A204.1 (cell line): ENCODE data around the gene PSMC3IP.
"Not testable (repeated sequence)": the region's sequence is repeated elsewhere in the genome, so short reads cannot be mapped to it uniquely, and the experiment has no call there.

Source experiments
- FAIRE-seq: peaks from 2 replicates; lab custom pipeline; 2012; peaks lifted over from hg19 to GRCh38; lab: Jason Lieb, UNC

The PSMC3IP gene

DNA sequence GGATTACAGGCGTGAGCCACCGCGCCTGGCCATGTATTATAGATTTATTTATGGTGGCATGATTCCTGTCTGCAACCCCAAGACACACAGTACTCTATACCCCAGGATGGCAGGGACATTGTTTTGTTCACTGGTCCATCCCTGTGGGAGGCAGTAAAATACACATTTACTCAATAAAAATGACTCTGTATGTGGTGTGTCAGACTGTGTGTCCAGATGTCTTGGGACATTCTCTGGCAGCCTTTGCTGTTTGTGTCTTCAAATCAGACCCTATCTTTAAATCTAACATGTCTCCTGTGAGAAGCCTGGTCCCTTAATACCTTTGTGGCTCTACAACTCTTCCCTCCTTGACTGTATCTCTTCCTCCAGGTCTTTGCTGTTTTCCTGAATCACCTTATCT is 17.3 kb downstream of the PSMC3IP start:
- FAIRE-seq: no peak

DNA sequence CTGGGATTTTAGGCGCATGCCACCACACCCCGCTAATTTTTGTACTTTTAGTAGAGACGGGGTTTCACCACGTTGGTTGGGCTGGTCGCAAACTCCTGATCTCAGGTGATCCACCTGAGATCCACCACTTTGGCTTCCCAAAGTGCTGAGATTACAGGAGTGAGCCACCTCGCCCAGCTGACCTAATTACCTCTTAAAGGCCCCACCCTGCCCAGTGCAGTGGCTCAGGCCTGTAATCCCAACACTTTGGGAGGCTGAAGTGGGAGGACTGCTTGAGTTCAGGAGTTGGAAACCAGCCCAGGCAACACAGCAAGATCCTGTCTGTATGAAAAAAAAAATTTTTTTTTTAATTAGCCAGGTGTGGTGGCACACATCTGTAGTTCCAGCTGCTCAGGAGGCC is 18.5 kb downstream of the PSMC3IP start:
- FAIRE-seq: no peak

DNA sequence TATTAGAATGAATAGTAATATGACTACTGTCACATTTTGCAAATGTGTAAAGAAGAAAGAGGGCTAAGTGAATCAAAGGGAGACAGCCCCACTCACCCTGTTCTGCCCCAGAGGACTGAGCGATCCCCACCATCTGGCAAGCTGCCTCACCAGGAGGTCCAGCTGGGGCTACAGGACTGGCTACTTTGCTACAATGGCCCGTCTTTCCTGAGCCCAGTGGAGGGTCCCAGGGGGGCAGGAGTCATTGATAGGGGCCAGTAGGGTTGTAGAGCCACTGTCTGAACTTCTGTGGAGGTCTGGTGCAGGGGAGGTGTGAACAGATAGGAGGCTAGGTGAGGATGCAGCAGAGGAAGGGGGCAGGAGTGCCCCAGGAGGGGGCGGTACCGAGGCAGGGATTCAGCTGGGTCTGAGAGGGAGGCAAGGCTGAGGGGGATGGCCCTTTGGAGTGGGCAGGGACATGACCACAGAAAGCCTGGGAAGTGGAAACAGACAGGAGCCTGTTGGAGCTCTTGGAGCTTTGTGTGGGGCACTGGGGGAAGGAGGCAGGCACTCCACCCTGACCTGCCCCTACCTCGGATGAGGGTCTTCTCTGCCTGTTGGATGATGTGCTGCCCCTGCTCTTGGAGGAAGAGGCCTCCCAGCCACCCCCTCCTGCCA is 21.4 kb downstream of the PSMC3IP start:
- not testable (repeated sequence) for FAIRE-seq

DNA sequence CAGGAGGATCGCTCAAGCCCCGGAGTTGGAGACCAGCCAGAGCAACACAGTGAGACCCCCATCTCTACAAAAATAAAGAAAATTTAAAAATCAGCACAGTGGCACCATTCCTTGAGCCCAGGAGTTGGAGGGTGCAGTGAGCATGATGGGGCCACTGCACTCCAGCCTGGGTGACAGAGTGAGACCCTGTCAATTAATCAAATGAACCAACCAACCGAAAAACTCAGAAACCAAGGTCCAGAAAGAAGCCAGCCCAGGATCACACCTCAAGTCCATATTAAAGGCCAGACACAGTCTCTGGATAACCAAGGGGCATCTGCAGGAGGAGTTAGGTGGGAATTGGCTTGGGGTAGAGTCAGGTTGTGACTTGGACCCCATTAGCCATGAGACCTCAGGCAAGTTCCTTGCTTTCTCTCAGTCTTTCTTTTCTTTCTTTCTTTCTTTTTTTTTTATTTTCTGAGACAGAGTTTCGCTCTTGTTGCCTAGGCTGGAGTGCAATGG is 22.4 kb downstream of the PSMC3IP start:
- FAIRE-seq: no peak

DNA sequence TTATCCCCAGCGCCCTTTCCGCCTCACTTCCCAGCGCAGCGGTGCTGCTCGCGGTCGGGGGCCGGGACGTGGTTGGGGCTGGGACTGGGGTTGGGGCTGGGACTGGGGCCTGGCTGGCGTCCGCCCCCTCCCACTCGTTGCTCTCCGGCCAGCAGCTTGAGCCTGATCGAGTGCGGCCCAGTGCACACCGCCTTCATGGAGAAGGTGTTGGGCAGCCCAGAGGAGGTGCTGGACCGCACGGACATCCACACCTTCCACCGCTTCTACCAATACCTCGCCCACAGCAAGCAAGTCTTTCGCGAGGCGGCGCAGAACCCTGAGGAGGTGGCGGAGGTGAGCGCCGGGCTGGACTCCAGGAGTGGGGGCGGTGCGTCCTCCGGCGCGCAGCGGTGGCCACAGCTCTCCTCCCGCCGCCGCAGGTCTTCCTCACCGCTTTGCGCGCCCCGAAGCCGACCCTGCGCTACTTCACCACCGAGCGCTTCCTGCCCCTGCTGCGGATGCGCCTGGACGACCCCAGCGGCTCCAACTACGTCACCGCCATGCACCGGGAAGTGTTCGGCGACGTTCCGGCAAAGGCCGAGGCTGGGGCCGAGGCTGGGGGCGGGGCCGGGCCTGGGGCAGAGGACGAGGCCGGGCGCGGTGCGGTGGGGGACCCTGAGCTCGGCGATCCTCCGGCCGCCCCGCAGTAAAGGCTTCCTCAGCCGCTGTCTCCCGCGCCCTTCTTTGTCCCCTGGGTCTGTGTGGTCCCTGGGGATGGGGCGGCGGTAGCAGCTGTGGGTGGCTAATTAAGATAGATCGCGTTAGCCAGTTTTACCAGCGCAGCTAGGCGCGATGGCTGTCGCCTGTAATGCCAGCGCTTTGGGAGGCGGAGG is 23.0 kb downstream of the PSMC3IP start:
- FAIRE-seq: no peak

DNA sequence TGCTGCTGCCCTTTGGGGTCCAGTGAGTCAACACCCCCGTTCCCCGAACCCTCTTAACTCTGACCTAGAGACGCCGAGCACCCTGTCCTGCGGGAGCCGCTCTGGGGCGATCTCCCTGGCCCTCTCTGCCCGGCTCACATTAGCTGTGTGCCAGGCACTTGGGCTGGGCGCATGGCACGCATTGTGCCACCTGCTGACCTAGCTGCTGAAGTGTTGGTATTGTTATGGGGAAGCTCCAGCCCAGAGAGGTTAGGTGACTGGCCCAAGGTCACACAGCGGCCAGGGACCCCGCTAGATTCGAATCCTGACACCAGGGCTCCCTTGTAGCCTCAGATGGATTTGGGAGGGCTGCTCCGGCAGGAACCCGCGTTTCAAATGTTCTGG is 23.7 kb downstream of the PSMC3IP start:
- no peak for FAIRE-seq

DNA sequence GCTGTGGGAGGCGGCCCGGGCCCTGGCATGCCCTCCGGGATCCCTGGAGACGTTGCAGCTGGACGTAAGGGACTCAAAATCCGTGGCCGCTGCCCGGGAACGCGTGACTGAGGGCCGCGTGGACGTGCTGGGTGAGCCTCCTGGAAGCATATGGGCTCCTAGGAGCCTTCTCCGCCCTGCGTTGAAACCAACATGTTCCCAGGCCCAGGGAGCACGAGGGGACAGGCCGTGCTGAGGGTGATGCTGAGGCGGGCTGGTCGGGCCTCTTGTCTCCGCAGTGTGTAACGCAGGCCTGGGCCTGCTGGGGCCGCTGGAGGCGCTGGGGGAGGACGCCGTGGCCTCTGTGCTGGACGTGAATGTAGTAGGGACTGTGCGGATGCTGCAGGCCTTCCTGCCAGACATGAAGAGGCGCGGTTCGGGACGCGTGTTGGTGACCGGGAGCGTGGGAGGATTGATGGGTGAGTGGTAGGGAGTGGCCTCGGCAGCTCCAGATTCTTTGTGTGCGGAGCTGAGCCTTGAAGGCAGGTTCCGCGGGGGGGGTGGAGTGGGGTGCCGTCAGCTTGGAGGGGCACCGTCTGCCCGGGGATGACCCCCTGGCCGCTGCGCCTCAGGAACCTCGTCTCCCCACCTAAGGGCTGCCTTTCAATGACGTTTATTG is 24.2 kb downstream of the PSMC3IP start:
- FAIRE-seq: no peak

DNA sequence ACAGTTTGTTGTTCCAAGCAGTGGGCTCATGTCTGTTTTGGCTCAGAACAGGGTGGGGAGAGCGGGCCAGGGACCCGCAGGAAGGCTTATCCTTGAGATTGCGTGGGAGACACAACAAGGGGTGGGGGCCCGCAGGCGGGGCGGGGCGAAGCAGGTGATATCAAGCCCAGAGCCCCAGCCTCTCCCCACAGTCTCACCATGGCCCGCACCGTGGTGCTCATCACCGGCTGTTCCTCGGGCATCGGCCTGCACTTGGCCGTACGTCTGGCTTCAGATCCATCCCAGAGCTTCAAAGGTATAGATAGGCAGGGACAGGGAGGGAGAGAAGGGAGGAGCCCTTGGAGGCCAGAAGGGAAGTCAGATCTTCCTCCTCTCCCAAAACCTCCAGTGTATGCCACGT is 24.8 kb downstream of the PSMC3IP start, which contains the start of gene HSD17B1:
HSD17B1 (plus strand) TSS at position 188 of the 400 bp plus-strand sequence; CDS start at position 199, 11 bp downstream.
- not testable (repeated sequence) for FAIRE-seq

DNA sequence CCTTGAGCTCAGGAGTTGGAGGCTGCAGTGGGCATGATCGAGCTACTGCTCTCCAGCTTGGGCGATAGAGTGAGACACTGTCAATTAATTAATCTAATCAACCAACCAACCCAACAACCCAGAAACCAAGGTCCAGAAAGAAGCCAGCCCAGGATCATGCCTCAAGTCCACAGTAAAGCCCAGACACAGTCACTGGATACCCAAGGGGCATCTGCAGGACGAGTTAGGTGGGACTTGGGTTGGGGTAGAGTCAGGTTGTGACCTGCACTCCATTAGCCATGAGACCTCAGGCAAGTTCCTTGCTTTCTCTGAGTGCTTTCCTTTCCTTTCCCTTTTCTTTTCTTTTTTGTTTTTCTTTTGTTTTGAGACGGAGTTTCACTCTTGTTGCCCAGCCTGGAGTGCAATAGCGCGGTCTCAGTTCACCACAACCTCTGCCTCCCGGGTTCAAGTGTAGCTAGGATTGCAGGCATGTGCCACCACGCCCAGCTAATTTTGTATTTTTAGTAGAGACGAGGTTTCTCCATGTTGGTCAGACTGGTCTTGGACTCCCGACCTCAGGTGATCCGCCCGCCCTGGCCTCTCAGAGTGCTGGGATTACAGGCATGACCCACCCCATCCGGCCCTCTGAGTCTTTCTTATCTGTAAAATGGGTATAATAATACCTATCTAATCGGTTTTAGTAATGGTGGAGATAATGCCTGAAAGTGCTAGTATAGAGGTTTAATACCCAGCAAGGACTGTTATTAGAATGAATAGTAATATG is 28.4 kb downstream of the PSMC3IP start:
- FAIRE-seq: no peak

DNA sequence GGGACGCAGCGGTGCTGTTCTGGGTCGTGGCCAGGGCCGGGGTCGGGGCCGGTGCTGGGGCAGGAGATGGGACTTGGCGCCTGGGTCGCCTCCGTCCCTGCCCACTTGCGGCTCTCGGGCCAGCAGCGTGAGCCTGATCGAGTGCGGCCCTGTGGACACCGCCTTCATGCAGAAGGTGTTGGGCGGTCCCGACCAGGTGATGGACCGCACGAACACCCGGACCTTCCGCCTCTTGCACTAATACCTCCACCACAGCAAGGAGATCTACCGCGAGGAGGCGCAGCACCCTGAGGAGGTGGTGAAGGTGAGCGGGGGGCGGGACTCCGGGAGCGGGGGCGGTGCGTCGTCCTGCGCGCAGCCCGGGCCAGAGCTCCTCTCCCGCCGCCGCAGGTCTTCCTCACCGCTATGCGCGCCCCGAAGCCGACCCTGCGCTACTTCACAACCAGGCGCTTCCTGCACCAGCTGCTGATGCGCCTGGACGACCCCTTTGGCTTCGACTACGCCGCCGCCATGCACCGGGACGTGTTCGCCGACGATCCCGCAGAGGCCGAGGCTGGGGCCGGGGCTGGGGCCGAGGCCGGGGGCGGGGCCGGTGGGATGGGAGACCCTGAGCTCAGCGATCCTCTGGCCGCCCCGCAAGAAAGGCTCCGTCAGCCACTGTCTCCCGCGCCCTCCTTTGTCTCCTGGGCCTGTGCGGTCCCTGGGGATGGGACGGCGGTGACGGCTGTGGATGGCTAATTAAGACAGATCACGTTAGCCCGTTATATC is 29.3 kb downstream of the PSMC3IP start:
- no peak for FAIRE-seq

DNA sequence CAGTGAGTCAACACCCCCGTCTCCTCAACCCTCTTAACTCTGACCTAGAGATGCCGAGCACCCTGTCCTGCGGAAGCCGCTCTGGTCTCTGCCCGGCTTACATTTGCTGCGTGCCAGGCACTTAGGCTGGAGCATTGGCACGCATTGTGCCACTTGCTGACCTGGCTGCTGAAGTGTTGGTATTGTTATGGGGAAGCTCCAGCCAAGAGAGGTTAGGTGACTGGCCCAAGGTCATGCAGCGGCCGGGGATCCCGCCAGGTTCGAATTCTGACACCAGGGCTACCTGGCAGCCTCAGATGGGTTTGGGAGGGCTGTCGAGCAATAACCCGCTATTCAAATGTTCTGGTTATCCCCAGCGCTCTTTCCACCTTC is 29.8 kb downstream of the PSMC3IP start:
- no peak for FAIRE-seq

DNA sequence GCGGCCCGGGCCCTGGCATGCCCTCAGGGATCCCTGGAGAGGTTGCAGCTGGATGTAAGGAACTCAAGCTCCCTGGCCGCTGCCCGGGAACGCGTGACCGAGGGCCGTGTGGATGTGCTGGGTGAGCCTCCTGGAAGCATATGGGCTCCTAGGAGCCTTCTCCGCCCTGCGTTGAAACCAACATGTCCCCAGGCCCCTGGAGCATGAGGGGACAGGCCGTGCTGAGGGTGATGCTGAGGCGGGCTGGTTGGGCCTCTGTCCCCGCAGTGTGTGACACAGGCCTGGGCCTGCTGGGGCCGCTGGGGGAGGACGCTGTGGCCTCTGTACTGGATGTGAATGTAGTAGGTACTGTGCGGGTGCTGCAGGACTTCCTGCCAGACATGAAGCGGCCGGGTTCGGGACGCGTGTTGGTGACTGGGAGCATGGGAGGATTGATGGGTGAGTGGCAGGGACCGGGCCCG is 30.5 kb downstream of the PSMC3IP start:
- no peak for FAIRE-seq

DNA sequence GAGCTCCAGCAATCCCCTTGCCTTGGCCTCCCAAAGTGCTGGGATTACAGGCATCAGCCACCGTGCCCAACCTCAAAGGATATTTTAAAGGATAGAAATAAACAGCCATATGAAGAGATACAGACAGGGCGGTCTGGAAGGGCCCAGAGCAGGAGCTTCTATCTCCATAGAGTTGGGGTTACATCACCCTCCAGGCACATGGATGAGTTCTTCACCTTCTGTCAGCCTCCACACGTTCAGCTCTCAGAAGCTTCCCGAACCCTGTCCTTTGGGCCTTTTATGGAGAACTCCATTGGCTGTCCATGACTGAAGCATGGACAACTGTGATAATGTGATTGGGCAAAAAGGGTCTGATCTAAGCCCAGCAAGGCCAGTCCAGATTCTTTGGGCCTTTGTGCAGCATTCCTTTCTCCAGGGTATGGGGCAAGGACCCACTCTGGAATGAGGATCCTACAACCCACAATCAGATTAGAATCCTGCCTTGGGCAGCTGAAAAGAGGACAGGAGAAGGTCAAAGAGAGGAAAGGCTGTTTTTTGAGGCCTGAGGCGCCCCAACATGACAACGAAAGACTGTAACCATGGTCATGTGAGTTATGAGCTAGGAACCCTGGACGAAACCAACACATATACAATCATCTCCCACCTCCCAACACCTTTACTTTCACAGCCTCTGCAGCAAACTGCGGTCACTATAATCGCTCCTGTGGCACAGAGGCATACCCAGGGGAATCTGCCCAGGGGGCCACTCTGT is 31.6 kb downstream of the PSMC3IP start:
- not testable (repeated sequence) for FAIRE-seq

DNA sequence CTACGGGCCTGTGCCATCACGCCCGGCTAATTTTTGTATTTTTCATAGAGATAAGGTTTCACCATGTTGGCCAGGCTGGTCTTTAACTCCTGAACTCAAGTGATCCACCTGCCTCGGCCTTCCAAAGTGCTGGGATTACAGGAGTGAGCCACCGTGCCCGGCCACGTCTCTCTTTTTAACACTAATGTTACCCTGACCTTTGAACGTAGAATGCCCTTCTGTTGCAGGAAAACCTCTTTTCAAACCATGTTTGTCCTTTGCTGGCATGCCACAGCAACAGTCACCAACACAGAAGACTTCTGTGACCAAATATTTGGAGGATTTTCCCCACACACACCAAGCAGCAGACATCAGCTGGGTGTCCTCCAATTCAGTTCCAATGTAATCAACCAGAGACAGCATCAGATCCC is 32.6 kb downstream of the PSMC3IP start:
- no peak for FAIRE-seq

DNA sequence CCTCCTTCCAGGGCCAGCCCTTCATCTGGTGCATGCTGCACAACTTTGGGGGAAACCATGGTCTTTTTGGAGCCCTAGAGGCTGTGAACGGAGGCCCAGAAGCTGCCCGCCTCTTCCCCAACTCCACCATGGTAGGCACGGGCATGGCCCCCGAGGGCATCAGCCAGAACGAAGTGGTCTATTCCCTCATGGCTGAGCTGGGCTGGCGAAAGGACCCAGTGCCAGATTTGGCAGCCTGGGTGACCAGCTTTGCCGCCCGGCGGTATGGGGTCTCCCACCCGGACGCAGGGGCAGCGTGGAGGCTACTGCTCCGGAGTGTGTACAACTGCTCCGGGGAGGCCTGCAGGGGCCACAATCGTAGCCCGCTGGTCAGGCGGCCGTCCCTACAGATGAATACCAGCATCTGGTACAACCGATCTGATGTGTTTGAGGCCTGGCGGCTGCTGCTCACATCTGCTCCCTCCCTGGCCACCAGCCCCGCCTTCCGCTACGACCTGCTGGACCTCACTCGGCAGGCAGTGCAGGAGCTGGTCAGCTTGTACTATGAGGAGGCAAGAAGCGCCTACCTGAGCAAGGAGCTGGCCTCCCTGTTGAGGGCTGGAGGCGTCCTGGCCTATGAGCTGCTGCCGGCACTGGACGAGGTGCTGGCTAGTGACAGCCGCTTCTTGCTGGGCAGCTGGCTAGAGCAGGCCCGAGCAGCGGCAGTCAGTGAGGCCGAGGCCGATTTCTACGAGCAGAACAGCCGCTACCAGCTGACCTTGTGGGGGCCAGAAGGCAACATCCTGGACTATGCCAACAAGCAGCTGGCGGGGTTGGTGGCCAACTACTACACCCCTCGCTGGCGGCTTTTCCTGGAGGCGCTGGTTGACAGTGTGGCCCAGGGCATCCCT is 34.1 kb downstream of the PSMC3IP start:
- FAIRE-seq: no peak

DNA sequence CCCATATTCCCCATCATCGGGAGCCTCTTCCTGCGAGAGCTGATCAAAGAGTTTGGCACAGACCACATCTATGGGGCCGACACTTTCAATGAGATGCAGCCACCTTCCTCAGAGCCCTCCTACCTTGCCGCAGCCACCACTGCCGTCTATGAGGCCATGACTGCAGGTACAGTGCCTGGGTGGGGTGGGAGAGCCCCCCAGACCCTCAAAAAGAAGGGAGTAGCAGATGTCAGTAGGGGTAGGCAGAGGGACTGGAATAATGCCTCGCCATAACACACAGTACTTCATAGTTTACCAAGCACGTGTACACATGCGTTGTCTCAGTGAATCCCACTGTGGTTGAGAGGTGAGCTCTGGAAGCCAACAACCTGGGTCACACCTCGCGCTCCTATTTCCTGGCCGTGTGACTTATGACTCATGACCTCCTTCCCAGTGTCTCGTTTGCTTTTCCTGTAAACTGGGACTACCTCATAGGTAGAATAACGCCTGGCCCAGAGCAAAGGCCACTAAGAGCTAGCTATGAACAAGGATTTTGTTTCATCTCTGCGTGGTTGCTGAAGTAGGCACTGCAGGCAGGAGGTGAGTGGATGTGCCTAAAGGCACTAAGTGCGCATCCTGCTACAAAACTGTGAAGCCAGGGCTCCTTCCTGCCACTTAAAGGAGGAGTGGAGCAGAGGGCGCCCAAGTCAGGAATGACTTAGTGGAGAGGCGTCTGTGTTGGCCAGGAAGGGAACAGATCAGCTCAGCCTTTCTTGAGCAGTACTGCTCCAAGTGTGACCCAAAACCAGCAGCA is 36.3 kb downstream of the PSMC3IP start:
- no peak for FAIRE-seq

DNA sequence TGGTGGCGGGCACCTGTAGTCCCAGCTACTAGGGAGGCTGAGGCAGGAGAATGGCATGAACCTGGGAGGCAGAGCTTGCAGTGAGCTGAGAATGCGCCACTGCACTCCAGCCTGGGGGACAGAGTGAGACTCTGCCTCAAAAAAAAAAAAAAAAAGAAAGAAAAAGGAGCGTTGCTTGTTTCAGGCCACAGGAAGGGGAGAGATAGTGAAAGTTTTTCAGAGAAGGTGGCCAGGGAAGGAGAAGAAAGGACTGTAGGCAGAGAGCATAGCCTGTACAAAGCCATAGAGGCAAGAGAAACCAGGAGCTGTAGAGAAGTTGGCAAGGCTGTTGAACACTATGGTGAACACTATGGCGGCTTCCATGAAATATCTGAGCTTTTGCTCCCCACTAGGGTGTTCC is 37.0 kb downstream of the PSMC3IP start:
- FAIRE-seq: not testable (repeated sequence)

DNA sequence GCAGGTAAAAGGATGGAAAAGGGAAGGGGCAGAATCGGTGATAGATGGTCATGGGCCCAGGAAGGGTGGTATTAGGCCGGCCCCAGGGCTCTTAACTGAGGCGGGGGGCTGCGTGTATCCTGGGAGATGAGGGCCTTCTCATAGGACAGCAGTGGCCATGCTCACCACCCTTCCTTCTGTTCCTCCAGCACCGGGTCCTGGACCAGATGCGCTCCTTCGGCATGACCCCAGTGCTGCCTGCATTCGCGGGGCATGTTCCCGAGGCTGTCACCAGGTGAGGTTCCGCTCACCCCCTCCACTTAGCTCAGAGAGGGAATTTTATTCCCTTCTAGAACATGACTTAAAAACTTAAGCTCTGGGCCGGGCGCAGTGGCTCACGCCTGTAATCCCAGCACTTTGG is 39.0 kb downstream of the PSMC3IP start:
- FAIRE-seq: no peak
